HG03095 (cell line): Measurements from ENCODE around the gene OOEP.
"Not testable (repeated sequence)": the region's sequence is repeated elsewhere in the genome, so short reads cannot be mapped to it uniquely, and the experiment has no call there.

Experiments used
- ATAC-seq: cut with Tn5 transposase; IDR thresholded peaks from one replicate; pipeline ENCODE4 v1.9.1; 2021; ENCODE audit warnings: moderate library complexity; ENCODE audit not compliant: unreplicated experiment

The OOEP gene

GRCh38 chr6:73369563-73369962 lies at the start of gene OOEP:
TSS of gene OOEP (minus strand) at chr6:73369897. CDS start at chr6:73369792, 105 bp downstream.
- ATAC-seq, result no peak

DNA sequence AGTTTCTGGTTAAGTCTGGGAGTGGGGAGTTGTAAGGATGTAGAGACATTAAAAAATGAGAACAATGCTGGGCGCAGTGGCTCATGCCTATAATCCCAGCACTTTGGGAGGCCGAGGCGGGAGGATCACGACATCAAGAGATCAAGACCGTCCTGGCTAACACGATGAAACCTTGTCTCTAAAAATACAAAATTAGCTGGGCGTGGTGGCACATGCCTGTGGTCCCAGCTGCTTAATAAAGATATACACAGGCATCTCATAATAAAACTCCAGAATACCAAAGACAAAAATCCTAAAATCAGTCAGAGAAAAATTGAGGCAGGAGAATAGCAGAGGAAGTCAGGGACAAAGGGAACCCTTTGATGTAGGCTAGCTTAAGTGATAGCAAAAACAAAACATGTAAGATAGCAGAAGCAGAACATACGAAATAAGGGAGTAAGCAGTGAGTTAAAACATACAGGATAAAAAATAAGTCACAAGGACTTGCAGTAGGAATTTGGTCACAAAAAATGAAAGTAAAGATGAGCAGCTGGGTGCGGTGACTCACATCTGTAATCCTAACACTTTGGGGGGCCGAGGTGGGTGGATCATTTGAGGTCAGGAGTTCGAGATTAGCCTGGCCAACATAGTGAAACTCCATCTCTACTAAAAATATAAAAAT lies 48.5 kb upstream of the OOEP start:
- no peak for ATAC-seq

DNA sequence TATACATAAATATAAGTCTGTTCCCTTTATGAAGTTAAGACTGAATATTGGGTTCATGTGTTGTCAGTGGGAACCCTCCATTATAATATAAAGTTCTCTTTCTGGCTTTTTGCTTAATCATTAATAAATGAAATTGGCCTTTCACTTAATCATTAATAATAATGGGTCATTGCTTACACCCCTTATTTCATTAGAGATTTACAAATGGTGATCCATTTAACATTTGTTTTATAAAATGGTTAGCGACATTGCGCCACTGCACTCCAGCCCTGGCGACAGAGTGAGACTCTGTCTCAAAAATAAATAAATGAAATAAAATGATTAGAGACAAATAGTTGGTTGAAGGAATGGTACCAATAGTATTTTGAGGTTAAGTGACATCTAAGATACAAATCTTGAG lies 43.4 kb upstream of the OOEP start:
- no peak for ATAC-seq

DNA sequence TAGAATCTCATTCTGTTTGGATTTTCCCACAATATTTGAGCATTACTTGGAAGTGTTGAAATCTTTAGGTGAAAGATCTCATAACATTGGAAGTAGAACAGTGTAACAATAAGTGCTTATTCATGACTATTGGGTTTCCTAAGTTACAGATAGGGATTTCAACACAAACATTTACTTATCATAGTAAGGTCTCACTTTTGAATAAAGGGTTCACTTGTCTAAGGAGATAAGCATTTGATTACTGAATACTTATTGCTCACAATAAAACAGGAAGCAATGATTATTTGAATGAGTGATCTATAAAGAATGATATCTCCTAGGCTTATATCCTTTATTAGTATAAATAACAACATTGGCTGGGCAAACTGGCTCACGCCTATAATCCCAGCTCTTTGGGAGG lies 39.7 kb upstream of the OOEP start:
- ATAC-seq, result no peak

- ATAC-seq, result no peak
Measured at GRCh38 chr6:73400656-73401055, 31.0 kb upstream of the OOEP start.

GRCh38 chr6:73395875-73396274 lies 26.2 kb upstream of the OOEP start:
- ATAC-seq, result no peak

DNA sequence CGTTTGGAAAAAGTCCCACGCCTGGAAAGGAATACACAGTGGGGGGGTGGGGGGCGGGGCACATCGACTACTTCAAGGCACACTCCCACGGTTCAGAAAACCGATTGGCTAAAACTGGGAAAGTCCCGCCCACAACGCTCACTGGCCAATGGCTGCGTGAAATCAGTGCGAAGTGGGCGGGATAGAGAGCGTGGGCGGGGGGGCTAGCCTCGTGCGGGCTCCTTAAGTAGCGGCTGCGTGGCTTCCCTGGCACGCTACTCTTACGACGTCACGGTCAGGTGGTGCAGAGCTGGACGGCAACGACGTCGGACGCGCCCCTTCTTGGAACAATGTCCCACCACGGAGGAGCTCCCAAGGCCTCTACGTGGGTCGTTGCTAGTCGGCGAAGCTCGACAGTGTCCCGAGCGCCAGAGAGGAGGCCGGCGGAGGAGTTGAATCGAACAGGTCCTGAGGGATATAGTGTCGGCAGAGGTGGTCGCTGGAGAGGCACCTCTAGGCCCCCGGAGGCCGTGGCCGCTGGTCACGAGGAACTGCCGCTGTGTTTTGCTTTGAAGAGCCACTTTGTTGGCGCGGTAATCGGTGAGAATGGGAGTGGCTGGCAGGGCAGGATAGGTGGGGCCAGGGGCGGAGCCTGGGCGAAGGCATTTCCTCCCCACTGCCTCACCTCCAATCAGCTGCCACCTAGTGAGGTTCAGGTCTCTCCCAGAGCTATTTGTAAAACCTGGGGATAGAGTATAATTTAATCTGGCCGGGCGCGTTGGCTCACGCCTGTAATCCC lies 25.1 kb upstream of the OOEP start, which contains the start of gene DDX43:
DDX43 (plus strand) TSS at position 252 of the 778 bp plus-strand sequence; CDS start at position 330, 78 bp downstream.
- no peak for ATAC-seq

GRCh38 chr6:73393278-73393677 lies 23.6 kb upstream of the OOEP start:
- ATAC-seq, result no peak

DNA sequence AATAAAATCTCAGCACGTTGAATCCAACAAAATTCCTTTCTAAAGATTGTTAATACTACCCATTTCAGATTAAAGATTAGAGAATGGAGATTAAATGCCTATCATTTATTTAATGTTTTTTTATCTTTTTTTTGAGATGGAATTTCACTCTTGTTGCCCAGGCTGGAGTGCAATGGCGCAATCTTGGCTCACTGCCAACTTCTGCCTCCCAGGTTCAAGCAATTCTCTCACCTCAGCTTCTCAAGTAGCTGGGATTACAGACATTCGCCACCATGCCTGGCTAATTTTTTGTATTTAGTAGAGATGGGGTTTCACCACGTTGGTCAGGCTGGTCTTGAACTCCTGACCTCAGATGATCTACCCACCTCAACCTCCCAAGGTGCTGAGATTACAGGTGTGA lies 22.5 kb upstream of the OOEP start:
- not testable (repeated sequence) for ATAC-seq

GRCh38 chr6:73391675-73392074 lies 22.0 kb upstream of the OOEP start:
- no peak for ATAC-seq

DNA sequence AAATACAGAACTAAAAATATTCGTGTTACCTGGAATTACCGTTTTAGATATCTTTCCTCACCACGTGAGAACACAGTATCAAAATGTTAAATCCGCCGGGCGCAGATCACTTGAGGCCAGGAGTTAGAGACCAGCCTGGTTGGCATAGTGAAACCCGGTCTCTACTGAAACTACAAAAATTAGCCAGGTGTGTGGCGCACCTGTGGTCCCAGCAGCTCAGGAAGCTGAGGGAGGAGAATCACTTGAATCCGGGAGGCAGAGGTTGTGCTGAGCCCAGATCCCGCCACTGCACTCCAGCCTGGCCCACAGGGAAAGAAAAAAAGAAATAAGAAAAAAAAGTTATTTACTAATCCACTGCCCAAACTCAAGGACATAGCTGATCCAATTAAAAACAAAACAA lies 20.2 kb upstream of the OOEP start:
- no peak for ATAC-seq

DNA sequence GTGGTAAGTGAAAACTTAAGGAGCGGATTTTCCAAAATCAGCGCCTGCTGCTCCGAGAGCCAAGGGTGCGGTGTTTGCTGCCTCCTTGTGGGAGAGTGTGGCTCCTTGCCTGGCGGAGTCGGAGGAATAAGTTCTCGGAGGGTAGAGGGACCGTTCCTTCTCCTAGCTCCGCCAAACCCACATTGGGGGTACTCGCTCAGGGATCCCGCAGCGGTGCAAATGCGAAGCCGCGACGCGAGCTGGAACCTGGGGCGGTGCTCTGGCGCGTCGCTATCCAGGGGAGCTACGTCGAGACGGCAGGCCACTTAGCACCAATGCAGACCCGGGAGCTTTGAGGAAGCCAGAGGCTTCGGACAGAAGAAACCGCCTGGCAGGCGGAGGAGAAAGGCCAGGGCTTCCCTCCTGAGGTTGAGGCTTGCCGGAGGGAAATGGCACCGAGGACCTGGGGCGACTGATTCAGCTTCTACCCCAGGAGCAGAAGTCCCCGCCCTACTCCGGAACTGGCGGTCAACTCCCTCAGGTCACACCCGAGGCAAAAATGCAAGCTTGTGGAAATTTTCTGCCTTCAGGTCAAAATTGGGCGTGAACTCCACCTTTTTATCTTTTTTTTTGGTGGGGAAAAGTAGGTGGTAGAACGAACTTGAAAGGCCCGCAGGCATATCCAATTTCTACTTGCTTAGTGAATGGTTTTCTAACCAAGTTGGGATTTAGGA lies 19.3 kb upstream of the OOEP start:
- ATAC-seq, result peak; percentile 80

DNA sequence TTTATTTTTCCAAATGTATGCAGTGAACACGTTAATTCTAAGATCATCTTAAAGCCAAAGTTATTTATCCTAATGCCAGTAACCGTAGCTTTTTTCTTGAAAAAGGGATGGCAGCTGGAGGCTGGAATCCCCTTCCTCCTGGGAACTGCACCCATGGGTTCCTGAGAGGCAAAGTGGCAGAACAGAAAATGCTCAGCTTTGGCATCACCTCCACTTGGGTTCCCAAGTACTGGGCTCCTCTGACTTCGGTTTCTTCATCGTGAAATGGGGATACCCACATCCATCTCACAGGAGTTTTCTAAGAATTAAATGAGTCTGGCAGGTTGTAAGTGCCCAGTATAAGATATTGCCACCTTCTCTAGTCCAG lies 18.7 kb upstream of the OOEP start:
- ATAC-seq, result peak; percentile 8

DNA sequence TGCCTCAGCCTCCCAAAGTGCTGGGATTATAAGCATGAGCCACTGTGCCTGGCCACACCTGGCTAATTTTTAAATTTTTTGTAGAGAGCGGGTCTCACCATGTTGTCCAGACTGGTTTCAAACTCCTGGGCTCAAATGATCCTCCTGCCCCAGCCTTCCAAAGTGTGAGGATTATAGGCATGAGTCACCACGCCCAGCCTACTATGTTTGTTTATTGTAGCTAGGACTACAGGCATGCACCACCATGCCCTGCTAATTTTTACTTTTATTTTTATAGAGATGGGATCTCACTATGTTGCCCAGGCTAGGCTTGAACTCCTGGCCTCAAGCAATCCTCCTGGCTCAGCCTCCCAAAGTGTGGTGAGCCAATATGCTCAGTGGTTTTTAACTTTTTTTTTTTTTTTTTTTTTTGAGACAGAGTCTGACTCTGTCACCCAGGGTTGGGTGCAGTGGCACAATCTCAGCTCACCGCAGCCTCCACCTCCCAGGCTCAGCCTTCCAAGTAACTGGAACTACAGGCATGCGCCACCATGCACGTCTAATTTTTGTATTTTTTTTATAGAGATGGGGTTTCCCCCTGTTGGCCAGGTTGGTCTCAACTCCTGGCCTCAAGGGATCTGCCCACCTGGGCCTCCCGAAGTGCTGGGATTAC lies 12.9 kb upstream of the OOEP start:
- no peak for ATAC-seq

- not testable (repeated sequence) for ATAC-seq
Measured at GRCh38 chr6:73381531-73381930, 11.8 kb upstream of the OOEP start.

GRCh38 chr6:73377225-73377624 lies 7.5 kb upstream of the OOEP start:
- no peak for ATAC-seq

- ATAC-seq, result no peak
Measured at GRCh38 chr6:73375216-73375615, 5.5 kb upstream of the OOEP start.

GRCh38 chr6:73372516-73372915 lies 2.8 kb upstream of the OOEP start:
- ATAC-seq, result no peak

DNA sequence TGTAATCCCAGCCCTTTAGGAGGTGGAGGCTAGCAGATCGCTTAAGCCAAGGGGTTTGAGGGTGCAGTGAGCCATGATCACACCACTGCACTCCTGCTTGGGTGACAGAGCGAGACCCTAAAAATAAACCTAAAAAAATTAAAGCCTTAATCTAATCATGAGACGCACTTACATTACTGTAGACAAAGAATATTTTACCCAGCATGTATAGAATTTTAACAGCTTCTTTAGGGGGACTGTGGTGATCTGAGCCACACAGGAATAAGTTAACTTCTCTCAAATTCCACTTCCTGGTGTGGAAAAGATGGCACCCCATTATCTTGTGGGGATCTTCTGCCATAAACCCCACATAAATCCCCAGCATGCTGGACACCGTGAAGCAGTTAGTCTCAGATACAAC lies 2.3 kb upstream of the OOEP start:
- no peak for ATAC-seq

DNA sequence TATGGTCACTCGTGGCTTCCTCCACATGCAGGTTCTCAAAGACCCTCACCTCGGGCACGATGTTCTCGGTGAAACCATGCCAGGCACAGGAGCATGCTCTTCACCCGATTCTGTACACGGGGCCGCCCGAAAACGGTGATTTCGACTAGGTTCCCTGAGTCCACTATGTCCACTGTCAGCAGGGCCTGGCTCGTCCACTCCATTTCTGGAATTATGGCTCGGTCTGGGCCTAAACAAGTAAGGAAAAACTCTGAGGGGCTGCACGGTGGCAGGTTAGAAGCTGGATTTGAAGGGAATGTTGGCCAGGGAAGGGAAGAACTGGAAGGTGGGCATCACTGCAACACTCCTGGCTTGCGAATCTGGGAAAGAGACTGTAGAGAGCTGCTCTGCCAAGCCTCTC lies 540 bp downstream of the OOEP start:
- no peak for ATAC-seq

DNA sequence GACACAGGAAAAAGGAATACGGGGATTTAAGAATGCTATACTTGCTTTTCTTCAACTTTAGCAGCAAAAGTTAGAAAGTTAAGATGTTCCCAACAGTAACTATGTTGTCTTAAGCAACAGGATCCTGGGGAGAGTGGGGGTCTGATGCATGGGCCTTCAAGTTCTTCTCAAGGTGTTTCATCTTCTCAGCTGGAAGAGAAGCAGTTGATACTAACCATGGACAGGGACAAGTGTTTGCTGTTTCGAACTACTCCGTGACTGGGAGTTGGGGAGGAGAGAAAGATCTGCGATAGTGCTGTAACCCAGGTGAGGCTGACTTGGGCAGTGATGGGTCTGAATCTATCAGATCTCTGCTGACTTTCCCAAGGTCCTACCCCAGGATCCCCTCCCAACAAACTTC lies 1.0 kb downstream of the OOEP start:
- no peak for ATAC-seq
